HG02623 (cell line): ENCODE measurements around the gene MAGI1.
A peak's percentile ranks its signal among the peaks of the same experiment; 100 is the strongest.

Experiments used
- ATAC-seq: cut with Tn5 transposase; IDR thresholded peaks from one replicate; pipeline ENCODE4 v1.9.1; 2021; ENCODE audit warnings: moderate library complexity; ENCODE audit not compliant: unreplicated experiment

The MAGI1 gene

GRCh38 chr3:65975032-65975431 is 63.7 kb downstream of the MAGI1 start:
- ATAC-seq = no peak

DNA sequence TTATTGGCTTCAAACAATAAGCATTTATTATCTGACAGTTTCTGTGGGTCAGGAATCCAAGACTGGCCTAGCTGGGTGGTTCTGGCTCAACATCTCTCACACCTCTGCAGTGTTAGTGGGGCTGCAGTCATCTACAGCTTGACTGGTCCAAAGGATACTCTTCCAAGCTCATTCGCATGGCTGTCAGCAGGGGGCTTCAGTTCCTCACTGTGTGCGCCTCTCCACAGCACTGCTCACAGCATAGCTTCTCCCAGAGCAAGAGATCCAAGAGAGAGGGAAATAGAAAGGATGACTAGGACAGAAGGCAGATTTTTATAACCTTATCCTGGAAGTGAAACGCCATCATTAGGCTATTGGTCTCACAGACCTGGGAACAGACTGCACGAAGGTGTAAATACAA is 64.2 kb downstream of the MAGI1 start:
- ATAC-seq = no peak

- ATAC-seq = no peak
Observed at GRCh38 chr3:65972765-65973164, 66.0 kb downstream of the MAGI1 start.

GRCh38 chr3:65971293-65972252 is 67.1 kb downstream of the MAGI1 start:
- no peak for ATAC-seq

- ATAC-seq = no peak
Observed at GRCh38 chr3:65968996-65969395, 69.7 kb downstream of the MAGI1 start.

DNA sequence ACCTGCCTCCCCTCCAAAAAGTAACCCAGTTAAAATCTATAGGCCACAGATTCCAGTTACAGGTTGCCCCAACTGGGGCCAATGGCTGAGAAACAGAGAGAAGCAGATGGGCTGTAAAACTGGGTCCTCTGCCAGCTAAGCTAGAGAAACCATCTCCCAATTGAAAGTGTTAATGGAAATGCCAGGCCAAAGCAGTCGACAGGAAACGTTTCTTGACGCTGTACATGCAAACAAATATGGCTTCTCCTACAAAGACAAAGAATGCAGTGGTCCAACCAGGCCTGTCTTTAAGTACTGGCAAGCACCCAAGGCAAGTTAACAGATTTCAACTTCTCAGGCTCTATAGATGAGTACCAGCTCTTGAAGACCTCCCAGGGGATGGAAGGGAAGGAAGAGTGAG is 71.3 kb downstream of the MAGI1 start:
- no peak for ATAC-seq

- ATAC-seq = no peak
Observed at GRCh38 chr3:65964838-65965237, 73.9 kb downstream of the MAGI1 start.

DNA sequence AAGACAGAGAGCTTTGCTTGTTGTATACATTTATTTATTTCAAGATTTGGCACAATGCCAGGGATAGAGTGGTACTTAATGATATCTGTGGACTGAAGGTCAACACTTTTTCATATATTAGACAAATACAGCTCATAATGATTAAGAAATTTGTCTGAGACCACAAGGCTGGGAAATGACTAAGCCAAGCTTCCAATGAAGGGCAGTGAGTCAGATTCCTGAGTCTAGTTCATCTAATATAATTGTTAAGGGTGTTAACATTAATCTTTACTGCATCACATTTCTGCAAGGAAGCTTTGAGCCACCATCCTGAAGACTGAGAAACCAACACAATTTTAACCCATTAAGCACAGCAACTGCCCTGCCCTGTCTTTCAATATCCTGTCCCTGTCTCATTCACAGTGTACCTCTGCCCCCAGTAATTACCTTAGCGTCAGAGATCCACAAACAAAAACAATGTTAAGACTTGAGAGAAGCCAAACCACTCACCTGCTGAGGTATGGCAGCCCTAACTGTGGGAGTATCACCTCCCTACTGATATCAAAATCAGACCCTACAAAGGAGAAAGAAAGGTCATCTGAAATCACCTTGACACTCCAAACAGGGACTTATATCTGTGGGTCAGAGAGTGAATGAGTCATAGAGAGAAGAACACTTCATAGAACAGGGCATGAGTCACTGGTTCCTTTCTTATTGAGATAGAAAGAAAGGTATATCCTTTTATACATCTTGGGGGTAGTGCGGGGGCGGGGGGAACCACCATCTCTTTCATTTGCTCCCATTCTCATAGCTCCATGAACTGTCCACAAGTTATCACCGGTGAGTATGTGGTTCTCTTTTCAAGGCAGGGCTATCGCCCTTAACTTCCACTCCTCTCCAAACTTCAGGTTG is 74.7 kb downstream of the MAGI1 start:
- ATAC-seq = peak; percentile 93

- ATAC-seq = no peak
Observed at GRCh38 chr3:65961733-65962132, 77.0 kb downstream of the MAGI1 start.

- ATAC-seq = no peak
Observed at GRCh38 chr3:65961128-65961527, 77.6 kb downstream of the MAGI1 start.

DNA sequence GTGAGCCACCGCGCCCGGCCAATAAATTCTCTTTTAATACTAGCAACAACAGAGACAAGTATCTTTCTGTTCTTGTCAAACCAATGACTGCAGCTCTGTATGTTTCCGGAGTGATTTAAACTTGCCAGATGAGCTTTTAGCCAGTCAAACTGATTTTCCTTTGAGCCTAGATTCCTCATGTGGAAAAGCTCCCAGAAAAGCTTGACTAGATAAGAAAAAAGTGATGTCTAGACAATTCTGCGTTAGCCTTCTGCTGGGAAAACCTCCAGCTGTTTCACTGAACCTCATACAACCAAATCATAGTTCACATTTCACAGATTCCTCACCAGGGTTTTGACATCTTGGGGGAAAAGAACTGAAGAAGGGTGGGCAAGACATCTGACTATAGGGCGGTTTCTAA is 78.6 kb downstream of the MAGI1 start:
- no peak for ATAC-seq

DNA sequence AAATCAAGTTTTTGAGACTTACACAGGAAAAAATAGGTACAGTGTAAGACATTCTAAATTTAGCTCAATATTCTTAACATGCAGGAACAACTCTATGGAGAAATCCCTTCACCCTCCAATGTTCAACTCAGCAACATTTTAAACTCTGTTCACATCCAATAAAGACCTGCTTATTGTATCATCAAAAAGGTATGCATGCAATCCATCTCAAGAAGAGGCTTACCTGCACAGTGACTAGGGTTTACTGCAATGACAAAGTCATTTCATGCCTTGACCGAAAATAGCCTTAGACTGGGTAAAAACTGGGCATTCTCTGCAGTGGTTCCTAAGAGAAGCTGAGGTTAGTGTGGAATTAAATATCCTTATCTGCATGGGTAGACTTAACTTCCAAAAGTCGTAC is 80.5 kb downstream of the MAGI1 start:
- no peak for ATAC-seq

DNA sequence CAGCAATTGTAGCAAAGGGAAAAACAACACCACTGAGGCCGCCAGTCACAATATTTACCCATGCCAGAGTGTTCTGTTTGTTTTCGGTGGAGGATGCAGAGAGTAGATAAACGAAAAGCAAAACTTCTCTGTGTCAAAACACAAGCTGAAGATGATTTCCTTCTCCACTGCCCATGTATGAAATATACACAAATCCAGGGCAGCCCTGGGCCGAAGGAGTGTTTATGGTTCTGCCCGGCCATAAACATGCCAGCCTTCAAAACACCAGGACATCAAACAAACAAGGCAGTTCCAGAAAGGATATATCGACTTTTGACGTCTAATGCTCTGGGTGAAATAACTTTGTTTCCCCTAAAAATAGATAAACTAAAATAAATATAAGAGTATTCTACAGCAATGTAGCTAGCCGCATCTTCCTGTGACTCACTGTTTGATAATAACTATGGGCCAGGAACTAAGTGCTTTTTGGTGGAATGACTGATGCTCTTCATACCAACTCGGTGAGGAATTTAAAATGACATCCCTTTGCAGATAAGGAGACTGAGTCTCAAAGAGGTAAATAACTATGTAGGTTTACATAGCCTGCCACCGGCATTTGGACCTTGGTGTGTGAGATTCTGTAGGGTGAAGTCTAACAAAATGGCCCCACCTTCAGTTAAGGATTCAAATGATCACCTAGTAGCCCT is 82.8 kb downstream of the MAGI1 start:
- no peak for ATAC-seq

GRCh38 chr3:65953881-65954733 is 84.6 kb downstream of the MAGI1 start:
- no peak for ATAC-seq

DNA sequence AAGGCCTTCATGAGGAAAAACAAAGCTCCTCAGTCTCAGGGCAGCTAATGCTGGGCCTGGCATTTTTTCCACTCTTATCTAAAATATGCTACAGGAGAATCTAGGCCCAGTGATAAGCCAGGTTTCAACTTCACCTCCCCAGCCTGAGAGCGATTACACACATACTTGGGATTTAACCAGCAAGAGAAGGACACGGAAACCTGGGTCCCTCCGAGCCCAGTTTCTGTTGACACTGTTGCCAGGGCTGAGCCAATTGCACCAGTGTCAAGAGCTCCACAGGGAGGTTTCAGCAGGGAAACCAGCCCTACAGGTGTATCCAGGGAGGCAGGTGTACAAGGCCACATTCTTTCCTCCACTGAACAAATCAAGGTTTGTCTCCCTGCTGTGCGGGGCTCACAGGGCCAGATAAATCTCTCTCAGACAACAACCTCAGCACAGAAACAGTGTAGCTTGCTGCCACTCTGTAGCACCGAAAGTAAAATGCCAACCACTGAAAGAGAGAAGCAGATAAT is 85.4 kb downstream of the MAGI1 start:
- ATAC-seq = no peak

GRCh38 chr3:65952842-65953241 is 85.9 kb downstream of the MAGI1 start:
- no peak for ATAC-seq

DNA sequence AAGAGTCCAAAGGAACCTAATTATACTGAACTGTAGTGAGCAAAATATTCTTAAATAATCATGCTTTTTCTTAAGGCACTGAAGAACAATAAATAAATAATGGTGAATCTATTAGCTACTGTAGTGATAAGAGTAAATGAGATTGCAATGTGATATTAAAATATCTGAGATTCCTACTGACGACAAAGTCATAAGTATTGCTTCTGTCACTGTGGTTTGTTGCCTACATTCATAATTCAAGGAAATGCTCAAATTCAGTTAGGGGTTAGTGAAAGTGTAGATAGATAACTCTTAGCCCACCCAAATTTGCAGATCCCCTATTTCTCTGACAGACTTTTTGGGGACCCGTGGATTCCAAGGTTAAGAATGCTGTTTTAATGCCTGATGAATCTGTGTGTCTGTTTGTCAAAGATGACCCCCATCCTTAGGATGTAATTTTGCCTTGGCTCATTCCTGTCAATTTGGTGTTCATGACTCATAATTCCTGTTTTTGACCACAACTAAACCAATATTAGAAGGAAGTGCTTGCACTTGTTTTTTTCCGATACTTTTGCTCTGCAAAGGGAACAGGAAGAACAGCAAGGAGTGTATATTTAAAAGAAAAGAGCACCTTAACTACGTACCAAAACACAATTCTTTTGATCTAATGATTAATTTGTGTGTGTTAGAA is 86.7 kb downstream of the MAGI1 start:
- no peak for ATAC-seq

GRCh38 chr3:65950340-65951326 is 88.1 kb downstream of the MAGI1 start:
- no peak for ATAC-seq
